Hepatocyte (in vitro differentiated cells): ENCODE results near the gene HID1. TPM values are rescaled to one million over a fixed set of nuclear protein-coding genes. Genes with fewer than 3 reads are reported as not detected.
A peak's percentile ranks its signal among the peaks of the same experiment; 100 is the strongest.

Experiments used
- DNase-seq: peaks from one replicate; pipeline ENCODE4 v3.0.0-alpha.2; 2016; ENCODE audit warnings: low spot score
- H2AFZ ChIP-seq: fragments of 200-600 bp; sonication (generic); 2 replicates; pipeline ENCODE4 v1.6.0; 2016; ENCODE audit warnings: antibody characterized with exemption, mild to moderate bottlenecking
- H3K27ac ChIP-seq: fragments of 200-600 bp; sonication (generic); 2 replicates; pipeline ENCODE4 v1.5.1; 2016; ENCODE audit warnings: mild to moderate bottlenecking
- H3K27me3 ChIP-seq: fragments of 200-600 bp; sonication (generic); 2 replicates; pipeline ENCODE4 v1.6.1; 2016
- H3K36me3 ChIP-seq: fragments of 200-600 bp; sonication (generic); replicated peaks from 2 replicates; pipeline ENCODE4 v1.5.1; 2016; ENCODE audit warnings: low read depth; ENCODE audit not compliant: insufficient read depth
- H3K4me1 ChIP-seq: fragments of 200-600 bp; sonication (generic); 2 replicates; pipeline ENCODE4 v1.5.1; 2016; ENCODE audit warnings: mild to moderate bottlenecking, moderate library complexity; ENCODE audit not compliant: insufficient read depth
- H3K4me2 ChIP-seq: fragments of 200-600 bp; sonication (generic); 2 replicates; pipeline ENCODE4 v1.6.0; 2016
- H3K4me3 ChIP-seq: fragments of 200-600 bp; sonication (generic); 2 replicates; pipeline ENCODE4 v1.5.1; 2016; ENCODE audit warnings: mild to moderate bottlenecking
- H3K79me2 ChIP-seq: fragments of 200-600 bp; sonication (generic); 2 replicates; pipeline ENCODE4 v1.6.0; 2017; ENCODE audit warnings: mild to moderate bottlenecking
- H3K9me2 ChIP-seq: fragments of 200-600 bp; sonication (generic); replicated peaks from 2 replicates; pipeline ENCODE4 v1.6.0; 2017; ENCODE audit warnings: mild to moderate bottlenecking; ENCODE audit not compliant: insufficient read depth
- H3K9me3 ChIP-seq: fragments of 200-600 bp; sonication (generic); 2 replicates; pipeline ENCODE4 v1.5.1; 2016; ENCODE audit warnings: low read depth, mild to moderate bottlenecking
- H4K20me1 ChIP-seq: fragments of 200-600 bp; sonication (generic); 2 replicates; pipeline ENCODE4 v1.6.0; 2016; ENCODE audit warnings: mild to moderate bottlenecking; ENCODE audit not compliant: insufficient read depth, poor library complexity, severe bottlenecking
- CTCF ChIP-seq: fragments of 200-600 bp; sonication (generic); IDR thresholded peaks from 2 replicates; pipeline ENCODE4 v1.5.1; 2016; ENCODE audit warnings: antibody characterized with exemption, mild to moderate bottlenecking; ENCODE audit not compliant: poor library complexity
- EZH2 ChIP-seq: fragments of 200-600 bp; sonication (generic); IDR thresholded peaks from 2 replicates; pipeline ENCODE4 v1.6.1; 2016; ENCODE audit warnings: antibody characterized with exemption, mild to moderate bottlenecking, borderline replicate concordance
- EZH2phosphoT487 ChIP-seq: fragments of 200-600 bp; sonication (generic); IDR thresholded peaks from one replicate; pipeline ENCODE4 v1.6.1; 2018; ENCODE audit warnings: antibody characterized with exemption, mild to moderate bottlenecking, low read depth, moderate library complexity; ENCODE audit not compliant: unreplicated experiment, severe bottlenecking
- WGBS: methylation state at CpG from one replicate; pipeline ENCODE4 v1.1.6; 2016; ENCODE audit warnings: low lambda C conversion rate; ENCODE audit errors: missing lambda C conversion rate; 5-methylcytosine and 5-hydroxymethylcytosine counted together
- polyA plus RNA-seq: library from polyadenylated mRNA; unstranded; fragments of >200 nt; fragmentation: Nextera tagmentation; extraction: Ambion mirVana; gene quantifications from 2 replicates; pipeline ENCODE4 v1.2.1, GENCODE V29; 2016
- total RNA-seq: library from RNA; depleted of rRNA; stranded (reverse); fragments of >200 nt; gene quantifications from 2 replicates; pipeline ENCODE4 v1.2.3, GENCODE V29; 2014

HID1 gene
- total and polyA plus RNA-seq, 2 experiments from 2014 or later = 15.3 to 43.4 TPM

- no peak overlapping the region for H3K4me3 ChIP-seq
- DNase-seq = peak; percentile 77
- peak overlapping the region; percentile 96 for H3K27ac ChIP-seq
- no peaks in the 10 kb centered on the region for H3K9me3 ChIP-seq
- no peak for TF ChIP-seq EZH2phosphoT487
- TF ChIP-seq CTCF = no peak
- TF ChIP-seq EZH2 = no peak
- H4K20me1 ChIP-seq = no peaks in the 10 kb centered on the region
- H3K9me2 ChIP-seq = no peaks in the 10 kb centered on the region
- peak overlapping the region; percentile 93 for H2AFZ ChIP-seq
- peaks cover 12% of the 10 kb centered on the region for H3K4me1 ChIP-seq
- peak overlapping the region; percentile 89 for H3K4me2 ChIP-seq
- H3K36me3 ChIP-seq = no peaks in the 10 kb centered on the region
- no peaks in the 10 kb centered on the region for H3K27me3 ChIP-seq
- WGBS = 55% methylated on average over 13 of the region's 13 CpGs
- peaks cover 17% of the 10 kb centered on the region for H3K79me2 ChIP-seq
Measured at GRCh38 chr17:75011401-75012095, 39.0 kb upstream of the HID1 start.

GRCh38 chr17:75010683-75011400, 38.3 kb upstream of the HID1 start:
- no peaks in the 10 kb centered on the region for H4K20me1 ChIP-seq
- no peak overlapping the region for H3K4me3 ChIP-seq
- H2AFZ ChIP-seq = no peak overlapping the region
- peak; percentile 76 for DNase-seq
- 75% methylated on average over 8 of the region's 8 CpGs for WGBS
- TF ChIP-seq EZH2 (no peak), CTCF (no peak), EZH2phosphoT487 (no peak)
- peak overlapping the region; percentile 89 for H3K4me2 ChIP-seq
- H3K27ac ChIP-seq = peak overlapping the region; percentile 96
- peaks cover 12% of the 10 kb centered on the region for H3K4me1 ChIP-seq
- peaks cover 17% of the 10 kb centered on the region for H3K79me2 ChIP-seq
- H3K27me3 ChIP-seq = no peaks in the 10 kb centered on the region
- no peaks in the 10 kb centered on the region for H3K9me3 ChIP-seq
- H3K36me3 ChIP-seq = no peaks in the 10 kb centered on the region
- no peaks in the 10 kb centered on the region for H3K9me2 ChIP-seq

GRCh38 chr17:75009139-75009724, 36.7 kb upstream of the HID1 start:
- Histone ChIP-seq H3K4me3 (no peak overlapping the region), H3K4me2 (no peak overlapping the region), H3K4me1 (peaks cover 12% of the 10 kb centered on the region), H3K36me3 (no peaks in the 10 kb centered on the region), H3K79me2 (peaks cover 10% of the 10 kb centered on the region), H2AFZ (no peak overlapping the region), H3K27ac (no peak overlapping the region), H3K9me3 (no peaks in the 10 kb centered on the region), H3K27me3 (no peaks in the 10 kb centered on the region), H3K9me2 (no peaks in the 10 kb centered on the region), H4K20me1 (no peaks in the 10 kb centered on the region)
- no peak for DNase-seq
- TF ChIP-seq EZH2 (no peak), CTCF (no peak), EZH2phosphoT487 (no peak)
- WGBS = 58% methylated on average over 2 of the region's 2 CpGs
